NT2/D1 (cell line): ENCODE results near the gene EDIL3.

Experiments
- SUZ12 ChIP-seq: IDR thresholded peaks from 2 replicates; pipeline ENCODE4 v1.6.1; 2011; ENCODE audit not compliant: insufficient read length, insufficient read depth; ENCODE audit errors: extremely low read depth
- YY1 ChIP-seq: IDR thresholded peaks from 2 replicates; pipeline ENCODE4 v1.6.1; 2011; ENCODE audit not compliant: insufficient read length, insufficient read depth
- ZNF274 ChIP-seq: IDR thresholded peaks from 2 replicates; pipeline ENCODE4 v1.6.1; 2011; ENCODE audit warnings: mild to moderate bottlenecking, low read depth, low read length

DNA sequence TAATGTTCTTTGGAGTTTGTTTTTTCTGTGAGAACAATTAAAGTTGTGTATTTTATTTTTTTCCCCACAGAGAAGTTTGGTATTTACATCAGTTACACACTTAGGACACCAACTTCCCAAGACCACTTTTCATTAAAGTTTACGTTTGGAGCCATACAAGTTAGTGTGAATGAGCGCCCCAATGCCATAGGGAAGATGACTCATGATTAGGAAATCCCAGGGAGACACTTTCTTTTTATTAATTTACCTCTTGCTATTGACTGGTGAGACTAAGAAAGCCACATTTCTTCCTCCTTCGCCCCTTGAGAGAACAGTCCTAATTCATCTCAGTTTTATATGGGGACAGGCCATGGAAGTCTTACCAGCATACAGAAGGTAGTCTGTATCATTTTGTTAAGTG is 57.1 kb downstream of the EDIL3 start:
- TF ChIP-seq YY1: no peak
- TF ChIP-seq ZNF274: no peak
- TF ChIP-seq SUZ12: no peak
